GM12878 (cell line): ENCODE data around the gene ANO2. TPM values are rescaled to one million over a fixed set of nuclear protein-coding genes. Genes with fewer than 3 reads are reported as not detected.

ENCODE experiments used
- ATAC-seq: fragments of 200-7000 bp; cut with Tn5 transposase; 3 replicates; pipeline ENCODE4 v1.9.1; 2020; ENCODE audit warnings: mild to moderate bottlenecking, moderate library complexity
- BruUV-seq: library from RNA; stranded (reverse); fragments of 400-500 nt; replicated peaks from 2 replicates; lab custom pipeline; 2021; lab: Mats Ljungman, UMichigan
- CTCF ChIA-PET: fragments of 300-600 bp; sonication (Branson Sonifier 250); formaldehyde crosslinking; extraction: SDS; loops from one replicate; lab custom pipeline; 2021; ENCODE audit warnings: inconsistent platforms; lab: Yijun Ruan, JAX
- POLR2A ChIA-PET: fragments of 350-600 bp; formaldehyde crosslinking; extraction: SDS; loops from one replicate; lab custom pipeline; 2021; ENCODE audit warnings: inconsistent platforms; lab: Charles Lee
- RAD21 ChIA-PET: fragments of 300-600 bp; sonication (Branson Sonifier 250); formaldehyde crosslinking; loops from one replicate; lab custom pipeline; 2023; ENCODE audit warnings: antibody characterized with exemption; ENCODE audit not compliant: unreplicated experiment; lab: Charles Lee
- SMC1A ChIA-PET: fragments of 300-600 bp; sonication (Branson Sonifier 250); formaldehyde crosslinking; loops from one replicate; lab custom pipeline; 2023; ENCODE audit not compliant: unreplicated experiment, uncharacterized antibody; lab: Charles Lee
- DNase-seq: peaks from one replicate; pipeline ENCODE4 v3.0.0-alpha.2; 2011; ENCODE audit warnings: low read depth, low spot score
- FAIRE-seq: peaks from 3 replicates; lab custom pipeline; 2011; peaks lifted over from hg19 to GRCh38; lab: Jason Lieb, UNC
- H2AFZ ChIP-seq: 2 replicates; pipeline ENCODE4 v1.6.0; 2011; ENCODE audit warnings: low read depth, low read length, control low read depth; ENCODE audit not compliant: control insufficient read depth
- H3K27ac ChIP-seq: 2 replicates; pipeline ENCODE4 v1.5.1; 2011; ENCODE audit warnings: control low read depth; ENCODE audit not compliant: control insufficient read depth, insufficient read depth
- H3K27me3 ChIP-seq, 2 experiments: replicated peaks in 1 of 2; 2 replicates each; pipeline versions ENCODE4 v1.6.0 to v1.6.1; 2011; ENCODE audit warnings: low read length in 1 of 2; ENCODE audit not compliant: control insufficient read depth in 2 of 2, insufficient read depth in 2 of 2
- H3K36me3 ChIP-seq, 2 experiments: 2 replicates each; pipeline ENCODE4 v1.5.1; 2011; ENCODE audit warnings: low read length in 1 of 2; ENCODE audit not compliant: control insufficient read depth in 2 of 2, insufficient read depth in 2 of 2
- H3K4me1 ChIP-seq: 2 replicates; pipeline ENCODE4 v1.6.1; 2011; ENCODE audit warnings: mild to moderate bottlenecking, low read length, moderate library complexity, mixed read lengths; ENCODE audit not compliant: control insufficient read depth, insufficient read depth
- H3K4me2 ChIP-seq: 2 replicates; pipeline ENCODE4 v1.6.0; 2011; ENCODE audit warnings: control low read depth; ENCODE audit not compliant: control insufficient read depth, insufficient read depth
- H3K4me3 ChIP-seq: fragments of 200-600 bp; sonication (generic); 2 replicates; pipeline ENCODE4 v1.5.1; 2016
- H3K79me2 ChIP-seq: 2 replicates; pipeline ENCODE4 v1.6.0; 2011; ENCODE audit warnings: low read length; ENCODE audit not compliant: control insufficient read depth, insufficient read depth
- H3K9ac ChIP-seq: 2 replicates; pipeline ENCODE4 v1.8.0; 2011; ENCODE audit warnings: low read length, control low read depth, mixed read lengths; ENCODE audit not compliant: control insufficient read depth, insufficient read depth
- H3K9me3 ChIP-seq: replicated peaks from 3 replicates; pipeline ENCODE4 v1.5.1; 2011; ENCODE audit warnings: mild to moderate bottlenecking, low read length; ENCODE audit not compliant: control insufficient read depth, insufficient read depth
- H4K20me1 ChIP-seq: 2 replicates; pipeline ENCODE4 v1.6.0; 2011; ENCODE audit not compliant: control insufficient read depth, insufficient read depth
- CTCF ChIP-seq, 3 experiments: IDR thresholded peaks in 2 of 3; conservative IDR thresholded peaks in 1 of 3; 2 replicates each; pipeline ENCODE4 v1.5.1; 2011; ENCODE audit warnings: low read depth in 3 of 3, low read length in 3 of 3, mild to moderate bottlenecking in 3 of 3, control low read depth in 2 of 3, moderate library complexity in 2 of 3, inconsistent platforms in 1 of 3, mixed read lengths in 1 of 3; ENCODE audit not compliant: control insufficient read depth in 2 of 3, insufficient read depth in 1 of 3; ENCODE audit errors: extremely low read depth in 1 of 3
- IRF4 ChIP-seq: IDR thresholded peaks from 2 replicates; pipeline ENCODE4 v1.6.1; 2011; ENCODE audit warnings: low read depth, low read length
- JUND ChIP-seq: IDR thresholded peaks from 2 replicates; pipeline ENCODE4 v1.6.1; 2012; ENCODE audit warnings: low read depth, mild to moderate bottlenecking, low read length, improper control_type of control experiment, moderate library complexity
- TCF7 ChIP-seq: IDR thresholded peaks from 2 replicates; pipeline ENCODE4 v1.6.1; 2014; ENCODE audit warnings: antibody characterized with exemption, borderline replicate concordance
- WGBS: methylation state at CpG from one replicate; pipeline ENCODE4 v1.1.6; 2016; ENCODE audit warnings: low lambda C conversion rate; ENCODE audit not compliant: insufficient replicate concordance, insufficient coverage; ENCODE audit errors: missing lambda C conversion rate; 5-methylcytosine and 5-hydroxymethylcytosine counted together
- in situ Hi-C: fragments of 300-500 bp; cut with MboI; formaldehyde crosslinking; loops from 9 replicates; pipeline ENCODE4 v1.14.3; 2018; ENCODE audit warnings: mixed read lengths
- intact Hi-C: fragments of 100-400 bp; cut with micrococcal nuclease; formaldehyde crosslinking; loops from one replicate; pipeline ENCODE4 v1.14.2; 2022; ENCODE audit not compliant: unreplicated experiment
- polyA plus RNA-seq, 11 experiments: library from polyadenylated mRNA; depleted of rRNA in 4 of 11; unstranded in 6 of 11; stranded (reverse) in 5 of 11; fragments of >200 nt; fragmentation: Nextera tagmentation in 4 of 11; fragmentation: Illumina TruSeq in 1 of 11; extraction: Ambion mirVana in 4 of 11; extraction: Trizol in 1 of 11; gene quantifications; 1 replicate in 1 of 11; 2 replicates in 10 of 11; pipeline versions ENCODE4 v1.2.1 to v1.2.3, GENCODE V29; 2011 to 2016; ENCODE audit warnings: inconsistent platforms in 2 of 11, missing spikeins in 2 of 11, low read depth in 1 of 11
- total RNA-seq, 4 experiments: library from RNA; depleted of rRNA in 3 of 4; stranded (reverse); fragments of >200 nt in 3 of 4; fragmentation: Illumina TruSeq in 1 of 4; extraction: Trizol in 1 of 4; gene quantifications; 2 replicates each; pipeline versions ENCODE4 v1.2.1 to v1.2.3, GENCODE V29; 2013 to 2021

The ANO2 gene
- total and polyA plus RNA-seq, 10 of the 15 experiments (the other 5 are each of a cell fraction or from before 2014, with no cell fraction given), result not detected

- FAIRE-seq, result no peak
- in situ Hi-C loops, result no loop called here
Measured at GRCh38 chr12:5912437-5913334, 32.4 kb downstream of the ANO2 start.

More at GRCh38 chr12:5912437-5913334, 32.4 kb downstream of the ANO2 start:
- TF ChIP-seq TCF7, result no peak
- TF ChIP-seq CTCF (IDR thresholded peaks at IDR 0.05 in 2 of 3, conservative IDR thresholded peaks at IDR 0.05 in 1 of 3; ENCODE audit: control insufficient read depth in 2 of 3, extremely low read depth in 1 of 3, insufficient read depth in 1 of 3, low read depth in 3 of 3, low read length in 3 of 3), result peak in 2 of 3 experiments; percentile 12 to 18; a peak in 2 of 6 replicates
- no peak for TF ChIP-seq IRF4
- no peak for TF ChIP-seq JUND
- ATAC-seq (no peak), DNase-seq (no peak)
- H3K4me2 ChIP-seq, result no peak overlapping the region
- no TSS peak for BruUV-seq
- POLR2A ChIA-PET, result no interaction called here
- no peak overlapping the region for H3K27ac ChIP-seq
- no peak overlapping the region for H2AFZ ChIP-seq
- CTCF ChIA-PET, result no interaction called here
- RAD21 ChIA-PET, result no interaction called here
- H3K27me3 ChIP-seq, result peaks cover 2 to 3% of the 10 kb centered on the region in 2 experiments; a peak in 3 of 4 replicates
- SMC1A ChIA-PET, result no interaction called here
- no peaks in the 10 kb centered on the region for H3K79me2 ChIP-seq
- H3K4me3 ChIP-seq, result no peak overlapping the region
- no peaks in the 10 kb centered on the region for H3K36me3 ChIP-seq
- H3K9ac ChIP-seq, result no peak overlapping the region
- H3K9me3 ChIP-seq, result no peaks in the 10 kb centered on the region
- H3K4me1 ChIP-seq, result no peaks in the 10 kb centered on the region
- intact Hi-C loops, result no loop called here
- no peaks in the 10 kb centered on the region for H4K20me1 ChIP-seq
- 42% methylated on average over 19 of the region's 19 CpGs for WGBS
